ENCODE measurements around the gene PRMT2. TPM values are rescaled to one million over a fixed set of nuclear protein-coding genes. Genes with fewer than 3 reads are reported as not detected.
"Not testable (repeated sequence)": the region's sequence is repeated elsewhere in the genome, so short reads cannot be mapped to it uniquely, and the experiment has no call there.

The PRMT2 gene
- total RNA-seq, 1 experiment from 2014 or later = 101 TPM

- Histone ChIP-seq H3K9me3 (ENCODE audit: low read length) (no peaks in the 10 kb centered on the region), H4K20me1 (ENCODE audit: low read length) (no peaks in the 10 kb centered on the region), H3K27ac (ENCODE audit: low read length) (no peak overlapping the region), H3K4me2 (ENCODE audit: low read length) (peak overlapping the region; percentile 90), H3K36me3 (ENCODE audit: low read depth, low read length) (no peaks in the 10 kb centered on the region), H3K4me3 (ENCODE audit: low read length) (peak overlapping the region; percentile 68), H3K9ac (ENCODE audit: low read length) (no peak overlapping the region), H2AFZ (ENCODE audit: low read length) (peak overlapping the region; percentile 75; the same call in 1 of the 2 replicates), H3F3A (ENCODE audit: low read length, unreplicated experiment) (no peaks in the 10 kb centered on the region), H3K4me1 (ENCODE audit: insufficient read depth, low read length) (0 out of 2 replicates have a peak, but pooled peaks cover 5% of the 10 kb centered on the region), H3K27me3 (ENCODE audit: low read length) (0 out of 2 replicates have a peak, but pooled peaks cover 3% of the 10 kb centered on the region), H3K9me2 (replicated peaks; ENCODE audit: low read length) (no peaks in the 10 kb centered on the region), H3K79me2 (ENCODE audit: low read length) (no peaks in the 10 kb centered on the region)
- ATAC-seq (no peak), DNase-seq (no peak)
- intact Hi-C loops (cut with micrococcal nuclease) = no loop called here
- no peak for TF ChIP-seq EZH2 (IDR thresholded peaks at IDR 0.05; ENCODE audit: low read length, unreplicated experiment)
- no peak for TF ChIP-seq EZH2phosphoT487 (IDR thresholded peaks at IDR 0.05; ENCODE audit: borderline replicate concordance, low read length)
- TF ChIP-seq CTCF (conservative IDR thresholded peaks at IDR 0.05; ENCODE audit: low read depth, low read length) = no peak
- POLR2A ChIA-PET (ENCODE audit: unreplicated experiment) = no interaction called here
- CTCF ChIA-PET = no interaction called here
- BruUV-seq (replicated peaks) = no TSS peak
Measured at GRCh38 chr21:46668381-46668780, 32.9 kb downstream of the PRMT2 start.

GRCh38 chr21:46668904-46669303, 33.4 kb downstream of the PRMT2 start:
- H3K27ac ChIP-seq (ENCODE audit: low read length); H3F3A ChIP-seq (ENCODE audit: low read length, unreplicated experiment); H3K27me3 ChIP-seq (ENCODE audit: low read length); H3K4me3 ChIP-seq (ENCODE audit: low read length); ATAC-seq; intact Hi-C loops (cut with micrococcal nuclease); H2AFZ ChIP-seq (ENCODE audit: low read length); H3K36me3 ChIP-seq (ENCODE audit: low read depth, low read length); H3K4me1 ChIP-seq (ENCODE audit: insufficient read depth, low read length); POLR2A ChIA-PET (ENCODE audit: unreplicated experiment); H3K9me2 ChIP-seq (replicated peaks; ENCODE audit: low read length); H3K4me2 ChIP-seq (ENCODE audit: low read length); DNase-seq; CTCF ChIA-PET; H3K9me3 ChIP-seq (ENCODE audit: low read length); BruUV-seq (replicated peaks); H4K20me1 ChIP-seq (ENCODE audit: low read length); H3K79me2 ChIP-seq (ENCODE audit: low read length); H3K9ac ChIP-seq (ENCODE audit: low read length): not testable (repeated sequence)

GRCh38 chr21:46674430-46675007, 39.0 kb downstream of the PRMT2 start:
- POLR2A ChIA-PET (ENCODE audit: unreplicated experiment) = no interaction called here
- CTCF ChIA-PET = no interaction called here

More at GRCh38 chr21:46674430-46675007, 39.0 kb downstream of the PRMT2 start:
- no TSS peak for BruUV-seq (replicated peaks)
- H3K36me3 ChIP-seq (ENCODE audit: low read depth, low read length) = no peaks in the 10 kb centered on the region
- H3K4me3 ChIP-seq (ENCODE audit: low read length) = no peak overlapping the region
- H3K27ac ChIP-seq (ENCODE audit: low read length) = no peak overlapping the region
- H3K9me2 ChIP-seq (replicated peaks; ENCODE audit: low read length) = no peaks in the 10 kb centered on the region
- H3K79me2 ChIP-seq (ENCODE audit: low read length) = no peaks in the 10 kb centered on the region
- no peaks in the 10 kb centered on the region for H3K4me1 ChIP-seq (ENCODE audit: insufficient read depth, low read length)
- no peak overlapping the region for H2AFZ ChIP-seq (ENCODE audit: low read length)
- ATAC-seq (no peak), DNase-seq (no peak)
- no peaks in the 10 kb centered on the region for H3F3A ChIP-seq (ENCODE audit: low read length, unreplicated experiment)
- no peaks in the 10 kb centered on the region for H3K27me3 ChIP-seq (ENCODE audit: low read length)
- intact Hi-C loops (cut with micrococcal nuclease) = no loop called here
- H3K4me2 ChIP-seq (ENCODE audit: low read length) = no peak overlapping the region
- no peaks in the 10 kb centered on the region for H4K20me1 ChIP-seq (ENCODE audit: low read length)
- H3K9ac ChIP-seq (ENCODE audit: low read length) = no peak overlapping the region
- TF ChIP-seq EZH2 (IDR thresholded peaks at IDR 0.05; ENCODE audit: low read length, unreplicated experiment) = no peak
- TF ChIP-seq CTCF (conservative IDR thresholded peaks at IDR 0.05; ENCODE audit: low read depth, low read length) = no peak
- TF ChIP-seq EZH2phosphoT487 (IDR thresholded peaks at IDR 0.05; ENCODE audit: borderline replicate concordance, low read length) = no peak
- H3K9me3 ChIP-seq (ENCODE audit: low read length) = no peaks in the 10 kb centered on the region

Data from PC-3 (cell line).